ENCODE data around the gene SSH2.
"Not testable (repeated sequence)": the region's sequence is repeated elsewhere in the genome, so short reads cannot be mapped to it uniquely, and the experiment has no call there.

SSH2 gene

DNA sequence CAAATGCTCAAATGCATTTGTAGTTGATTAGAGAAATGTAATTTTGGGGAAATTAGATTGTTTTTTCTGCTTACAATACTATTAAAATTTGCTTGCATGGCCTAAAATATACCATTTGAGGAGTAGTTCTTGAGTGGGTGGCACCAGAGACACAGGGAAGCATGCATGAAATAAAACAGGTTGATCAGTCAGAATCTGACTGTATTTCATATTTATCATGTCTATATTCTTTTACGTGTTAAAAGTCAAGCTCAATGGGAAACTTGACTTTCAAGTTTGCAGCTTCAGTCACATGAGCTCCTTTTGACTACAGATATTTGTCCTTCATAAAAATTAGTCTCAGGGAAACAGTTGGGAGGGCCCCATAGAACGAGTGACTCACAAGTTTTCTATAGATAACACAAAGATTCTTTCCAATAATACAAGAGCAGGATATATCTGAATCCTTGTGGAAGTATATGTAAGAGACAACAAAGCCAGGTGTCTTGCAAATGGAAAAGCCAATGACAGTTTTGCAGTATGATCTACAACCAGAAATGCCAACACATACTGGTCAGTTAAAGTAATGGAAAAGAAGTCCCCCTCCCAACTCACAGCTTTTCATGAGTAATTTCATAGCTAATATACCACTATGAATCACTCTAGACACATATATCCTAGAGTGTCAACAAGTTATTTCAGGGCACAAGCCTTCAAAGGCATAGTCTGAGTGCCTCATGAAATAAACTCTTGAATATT, 265.1 kb downstream of the SSH2 start:
- no peak for DNase-seq (ENCODE audit: low spot score)

DNA sequence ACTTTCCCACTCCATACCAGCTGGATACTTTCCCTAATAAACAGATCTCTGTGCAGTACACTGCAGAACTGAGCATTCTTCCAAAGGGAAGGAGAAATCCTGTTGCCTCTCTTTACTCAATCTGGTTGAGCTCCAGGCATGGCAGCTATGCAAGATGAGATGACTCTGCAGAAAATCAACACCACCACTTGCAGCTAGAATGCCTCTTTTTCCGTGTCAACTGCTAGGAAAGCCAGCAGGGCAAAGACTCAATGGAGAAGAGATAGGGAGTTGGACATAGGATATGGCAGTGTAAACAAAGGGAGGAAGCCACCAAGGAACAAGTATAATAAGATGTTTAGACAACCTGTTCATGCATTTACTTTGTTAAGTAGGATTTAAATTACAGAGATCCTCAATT, 266.9 kb downstream of the SSH2 start:
- DNase-seq (ENCODE audit: low spot score), result no peak

DNA sequence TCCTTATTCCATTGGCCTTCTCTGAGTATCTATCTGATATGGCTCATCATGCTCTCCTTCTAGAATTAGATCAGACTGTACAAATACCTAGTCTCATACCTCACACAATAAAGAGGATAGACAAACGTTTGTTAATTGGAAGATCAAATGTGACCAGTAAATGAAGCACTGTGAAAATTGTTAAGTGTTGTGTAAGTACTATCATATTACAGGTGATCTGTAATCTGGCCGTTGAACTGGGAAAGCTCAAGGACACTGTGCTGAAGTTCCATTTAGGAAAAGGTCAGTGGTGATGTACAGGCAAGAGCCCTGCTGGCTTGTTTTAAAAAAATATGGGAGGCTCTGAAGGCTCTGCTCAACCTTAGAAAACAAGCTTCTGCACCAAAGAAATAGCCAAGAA, 268.8 kb downstream of the SSH2 start:
- DNase-seq (ENCODE audit: low spot score), result no peak

DNA sequence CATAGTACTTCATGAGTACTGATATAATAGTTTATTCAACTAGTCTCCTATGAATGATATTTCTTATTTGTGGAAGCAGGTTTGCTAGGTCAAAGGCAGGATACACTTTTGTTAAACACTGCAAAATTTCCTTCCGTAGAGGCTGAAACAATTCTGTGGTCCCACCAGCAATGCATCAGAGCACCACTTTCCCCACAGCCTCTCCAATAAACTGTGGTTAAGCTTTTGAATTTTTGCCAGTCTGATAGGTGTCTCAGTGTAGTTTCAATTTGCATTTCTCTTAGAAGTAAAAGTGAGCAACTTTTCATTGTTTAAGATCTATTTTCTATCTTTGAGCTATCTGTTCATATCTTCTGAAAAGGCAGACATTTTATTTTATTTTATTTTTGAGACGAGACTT, 270.9 kb downstream of the SSH2 start:
- DNase-seq (ENCODE audit: low spot score), result no peak

DNA sequence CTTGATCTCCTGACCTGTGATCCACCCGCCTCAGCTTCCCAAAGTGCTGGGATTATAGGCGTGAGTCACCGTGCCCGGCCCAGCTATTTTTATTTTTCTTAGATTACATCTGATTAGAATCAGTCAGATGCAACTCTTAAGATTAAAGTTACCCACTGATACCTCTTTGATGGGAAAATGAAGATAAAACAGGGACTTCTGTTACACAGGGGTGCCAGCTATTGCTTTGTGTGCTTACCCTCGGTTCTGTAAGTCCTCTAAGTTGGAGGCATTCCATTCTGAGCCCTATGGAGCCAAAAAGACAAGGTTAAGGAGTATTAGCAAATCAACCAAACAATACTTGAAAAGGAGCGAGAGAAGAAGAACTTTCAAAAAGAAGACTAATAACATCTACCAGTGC, 274.7 kb downstream of the SSH2 start:
- DNase-seq (ENCODE audit: low spot score), result no peak

DNA sequence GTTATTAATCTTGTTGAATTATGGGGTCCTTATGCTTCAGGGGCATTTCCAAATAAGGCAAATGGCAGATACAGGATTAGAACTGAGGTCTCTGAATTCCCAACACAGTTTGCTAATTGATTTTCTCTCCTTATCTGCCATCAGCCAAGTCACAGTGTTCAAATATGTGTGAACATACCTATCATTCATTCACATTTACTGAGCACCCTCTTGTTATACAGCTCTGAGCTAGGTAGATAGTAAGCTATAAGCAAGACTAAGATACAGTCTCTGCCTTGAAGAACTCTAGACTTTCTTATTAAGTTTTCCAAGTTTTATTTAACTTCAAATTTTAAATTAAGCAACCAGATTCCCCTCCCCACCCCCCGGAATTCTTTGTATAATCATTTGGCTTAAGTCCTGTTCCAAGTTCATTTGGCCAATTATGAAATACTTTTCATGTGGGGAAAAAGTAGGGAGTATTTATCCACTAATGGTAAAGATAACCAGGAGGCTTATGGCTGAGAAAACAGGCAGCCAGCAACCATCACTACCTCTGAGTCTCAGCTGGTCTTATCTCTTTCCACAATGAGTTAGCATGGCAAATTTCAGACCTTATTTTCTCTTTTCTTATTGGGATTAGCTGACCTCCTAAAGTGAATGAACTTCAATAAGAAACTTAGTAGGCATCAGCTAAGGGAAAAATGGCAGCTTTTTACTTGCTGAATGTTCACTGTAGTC, 275.9 kb downstream of the SSH2 start:
- DNase-seq (ENCODE audit: low spot score), result no peak

DNA sequence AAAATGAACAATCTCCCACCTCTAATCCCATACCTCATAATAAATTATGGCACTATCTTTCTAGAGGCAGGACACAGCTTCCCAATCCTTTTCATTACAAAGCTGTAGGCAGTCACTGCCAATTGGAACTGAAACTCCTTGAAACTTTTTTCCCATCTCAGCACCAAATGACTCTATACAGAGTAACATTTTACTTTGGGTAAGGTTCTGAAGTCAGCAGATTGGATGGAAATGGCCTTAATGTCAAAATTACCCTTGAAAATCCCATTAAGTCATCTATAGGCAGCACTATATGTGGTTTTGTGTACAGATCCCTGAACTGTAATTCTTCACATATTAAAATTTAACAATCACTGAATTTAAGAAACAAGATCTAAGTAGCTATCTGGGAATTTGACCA, 277.1 kb downstream of the SSH2 start:
- no peak for DNase-seq (ENCODE audit: low spot score)

DNA sequence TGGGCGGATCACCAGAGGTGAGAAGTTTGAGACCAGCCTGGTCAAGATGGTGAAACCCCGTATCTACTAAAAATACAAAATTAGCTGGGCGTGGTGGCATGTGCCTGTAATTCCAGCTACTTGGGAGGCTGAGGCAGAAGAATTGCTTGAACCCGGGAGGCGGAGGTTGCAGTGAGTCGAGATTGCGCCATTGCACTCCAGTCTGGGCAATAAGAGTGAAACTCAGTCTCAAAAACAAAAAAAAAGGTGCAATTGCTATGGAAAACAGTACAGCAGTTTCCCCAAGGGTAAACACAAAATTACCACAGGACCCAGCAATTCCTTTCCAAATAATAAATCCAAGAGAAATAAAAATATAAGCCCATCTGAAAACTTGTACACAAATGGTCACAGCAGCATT, 278.1 kb downstream of the SSH2 start:
- DNase-seq (ENCODE audit: low spot score), result not testable (repeated sequence)

DNA sequence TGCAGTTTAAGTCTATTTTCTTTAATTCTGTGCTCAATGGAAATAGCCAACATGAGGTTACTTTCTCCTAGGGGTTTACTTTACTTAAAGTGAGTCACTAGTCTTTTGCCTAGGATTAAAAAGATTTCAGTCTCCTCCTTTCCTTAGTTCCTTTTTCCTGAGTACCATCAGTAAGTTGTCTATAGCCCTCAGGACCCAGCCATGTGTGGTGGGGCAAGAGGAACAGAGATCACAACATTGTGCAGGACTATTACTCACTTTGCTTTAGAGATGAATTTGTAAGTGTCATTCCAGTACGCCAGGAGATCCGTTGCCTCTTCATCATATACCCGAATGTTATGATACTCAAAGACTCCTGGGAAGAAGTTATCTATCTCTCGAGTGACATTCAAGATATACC, 279.6 kb downstream of the SSH2 start:
- DNase-seq (ENCODE audit: low spot score), result no peak

DNA sequence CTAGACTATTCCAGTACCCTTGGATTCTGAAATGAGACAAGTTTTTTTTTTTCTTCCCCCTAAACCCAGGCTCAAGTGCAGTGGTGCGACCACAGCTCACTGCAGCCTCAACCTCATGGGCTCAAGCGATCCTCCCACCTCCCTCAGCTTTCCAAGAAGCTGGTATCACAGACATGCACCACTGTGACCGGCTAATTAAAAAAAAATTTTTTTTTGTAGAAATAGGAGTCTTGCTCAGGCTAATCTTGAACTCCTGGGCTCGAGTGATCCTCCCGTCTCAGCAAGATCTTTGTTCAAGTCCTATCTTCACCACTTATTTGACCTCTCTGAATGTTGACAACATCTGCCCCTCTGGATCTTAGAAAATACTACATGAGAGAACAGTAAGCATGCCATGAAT, 280.7 kb downstream of the SSH2 start:
- no peak for DNase-seq (ENCODE audit: low spot score)

DNA sequence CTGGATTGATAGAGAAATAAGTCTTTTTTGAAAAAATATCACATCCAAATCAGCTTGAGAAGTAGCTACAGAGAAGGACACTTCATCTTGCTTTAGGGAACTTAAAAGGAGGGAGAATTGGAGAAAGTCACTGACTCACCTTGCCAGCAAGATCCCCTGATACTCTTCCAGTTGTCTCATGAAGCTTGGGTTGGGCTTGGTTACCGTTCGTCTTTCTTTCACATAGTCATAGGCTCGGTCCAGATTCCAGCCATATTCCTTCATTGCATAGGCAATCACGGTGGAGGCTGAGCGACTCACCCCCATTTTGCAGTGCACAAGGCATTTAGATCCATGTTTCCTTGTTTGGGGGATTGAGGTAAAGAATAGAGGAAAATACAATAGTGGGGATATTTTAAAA, 282.0 kb downstream of the SSH2 start:
- DNase-seq (ENCODE audit: low spot score), result no peak

DNA sequence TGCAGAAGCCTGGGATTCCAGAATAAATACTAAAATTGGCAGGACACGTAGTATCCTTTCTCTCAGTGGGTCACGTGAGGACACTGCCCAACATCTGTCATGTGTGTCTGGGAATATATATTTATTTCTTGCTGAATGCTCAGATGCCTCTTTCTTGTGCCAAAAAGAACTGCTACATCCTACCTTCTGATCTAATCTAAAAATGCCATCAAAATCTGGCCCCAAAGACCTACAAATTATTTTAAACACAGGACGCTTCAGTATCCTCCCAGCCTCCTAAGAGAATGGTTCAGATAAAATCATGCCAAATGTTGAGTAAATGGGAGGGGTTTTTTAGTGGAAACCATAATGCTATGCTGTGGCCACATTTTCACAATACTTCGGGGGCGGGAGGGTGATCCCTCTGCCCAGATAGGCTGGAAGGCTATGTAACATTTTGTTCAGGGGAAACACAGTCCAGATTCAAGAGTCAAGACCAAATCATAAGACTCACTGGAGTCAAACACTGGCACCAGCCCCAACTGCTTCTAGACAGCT, 284.4 kb downstream of the SSH2 start:
- no peak for DNase-seq (ENCODE audit: low spot score)

DNA sequence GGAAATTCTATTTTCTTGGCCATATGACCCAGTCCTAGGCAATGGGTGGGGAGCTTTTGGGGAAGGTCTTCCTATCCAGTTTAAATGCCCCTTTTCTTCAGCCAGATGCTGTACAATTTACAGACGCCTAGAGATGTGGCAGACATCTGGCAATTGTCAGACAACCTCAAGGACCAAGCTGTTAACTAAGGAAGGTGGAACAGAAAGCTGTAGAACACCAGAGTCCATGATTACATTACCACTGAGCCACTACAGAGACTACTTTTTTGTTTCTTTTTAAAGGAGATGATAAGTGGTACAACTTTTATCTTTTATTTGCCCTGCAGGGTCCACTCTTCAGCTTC, 286.2 kb downstream of the SSH2 start:
- no peak for DNase-seq (ENCODE audit: low spot score)

DNA sequence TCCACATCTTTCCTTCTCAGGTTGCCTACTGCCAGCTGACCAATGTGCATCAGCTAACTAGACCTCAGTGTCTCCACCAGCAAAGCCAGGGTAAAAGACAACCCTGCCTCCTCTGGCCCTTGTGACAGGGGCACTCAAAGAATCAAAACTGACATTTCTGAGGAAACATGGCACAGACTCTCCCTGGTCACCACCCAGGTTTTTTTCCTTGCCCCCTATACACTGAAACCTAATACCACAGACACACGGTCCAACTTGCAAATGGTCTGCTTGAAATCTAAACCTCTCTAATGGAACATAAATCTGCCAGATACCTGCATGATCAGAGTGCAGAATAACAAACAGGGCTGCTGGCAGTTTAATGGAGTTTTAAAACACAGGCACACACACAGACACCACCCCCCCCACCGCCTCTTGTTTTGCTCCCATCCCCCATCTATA, 287.8 kb downstream of the SSH2 start:
- no peak for DNase-seq (ENCODE audit: low spot score)

DNA sequence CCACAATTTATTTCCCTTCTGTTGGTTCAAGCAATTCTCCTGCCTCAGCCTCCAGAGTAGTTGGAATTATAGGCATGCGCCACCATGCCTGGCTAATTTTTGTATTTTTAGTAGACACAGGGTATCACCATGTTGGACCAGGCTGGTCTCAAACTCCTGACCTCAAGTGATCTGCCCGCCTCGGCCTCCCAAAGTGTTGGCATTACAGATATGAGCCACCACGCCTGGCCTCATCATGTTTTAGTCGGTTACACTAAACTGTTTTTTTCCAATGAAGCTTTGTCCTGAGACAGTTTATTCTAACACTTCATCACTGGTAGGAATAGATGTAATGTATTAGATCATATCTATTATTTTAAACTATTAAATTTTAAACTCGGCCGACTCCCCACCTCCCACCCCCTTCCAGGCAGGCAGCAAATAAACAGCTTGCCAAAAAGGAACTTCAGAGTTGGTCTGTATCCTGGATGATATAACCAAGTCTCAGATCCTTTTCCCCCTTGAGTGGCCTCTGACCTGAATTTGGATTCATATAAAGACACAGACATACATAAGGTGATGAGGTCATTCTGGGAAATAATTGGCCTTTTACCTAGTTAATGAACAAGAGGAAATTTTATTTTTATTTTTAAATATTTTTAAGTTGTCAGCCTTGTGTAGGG, 288.9 kb downstream of the SSH2 start:
- no peak for DNase-seq (ENCODE audit: low spot score)

DNA sequence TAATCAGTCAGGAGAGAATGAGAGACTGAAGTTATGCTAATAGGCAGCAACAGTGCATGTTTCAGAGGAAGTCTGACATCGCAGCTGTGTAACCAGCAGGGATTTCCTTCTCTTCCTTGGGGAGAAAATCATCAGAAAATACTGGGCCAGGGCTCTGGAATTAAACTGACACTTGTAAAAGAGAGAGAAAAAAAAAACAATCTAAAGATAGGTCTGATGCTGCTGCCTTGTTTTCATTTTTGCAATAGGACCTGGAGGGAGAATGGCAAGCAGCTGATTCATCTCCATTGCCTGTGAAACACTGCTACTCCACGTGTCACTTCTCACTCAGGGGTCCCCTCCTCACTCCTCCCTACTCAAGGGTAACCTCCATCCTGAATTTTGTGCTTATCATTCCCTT, 289.6 kb downstream of the SSH2 start:
- no peak for DNase-seq (ENCODE audit: low spot score)

DNA sequence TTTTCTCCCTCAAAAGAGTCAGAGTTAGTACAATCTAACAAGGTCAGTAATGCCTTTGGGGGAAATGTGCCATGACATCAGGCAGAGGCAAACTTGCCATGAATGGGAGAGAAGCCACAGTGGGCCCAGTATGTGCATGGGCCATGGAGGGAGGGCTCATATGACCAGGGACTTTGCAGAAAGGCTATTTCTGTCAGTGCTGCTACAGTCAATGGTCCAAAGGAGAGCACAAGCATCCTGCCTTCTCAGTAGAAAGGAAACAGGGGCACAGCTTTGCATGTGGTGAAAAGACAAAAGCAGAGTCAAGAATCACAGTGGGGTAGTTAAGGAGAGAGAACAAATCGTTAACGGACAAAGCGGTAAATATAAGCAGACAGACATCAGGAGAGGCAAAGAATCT, 296.1 kb downstream of the SSH2 start:
- DNase-seq (ENCODE audit: low spot score), result no peak

DNA sequence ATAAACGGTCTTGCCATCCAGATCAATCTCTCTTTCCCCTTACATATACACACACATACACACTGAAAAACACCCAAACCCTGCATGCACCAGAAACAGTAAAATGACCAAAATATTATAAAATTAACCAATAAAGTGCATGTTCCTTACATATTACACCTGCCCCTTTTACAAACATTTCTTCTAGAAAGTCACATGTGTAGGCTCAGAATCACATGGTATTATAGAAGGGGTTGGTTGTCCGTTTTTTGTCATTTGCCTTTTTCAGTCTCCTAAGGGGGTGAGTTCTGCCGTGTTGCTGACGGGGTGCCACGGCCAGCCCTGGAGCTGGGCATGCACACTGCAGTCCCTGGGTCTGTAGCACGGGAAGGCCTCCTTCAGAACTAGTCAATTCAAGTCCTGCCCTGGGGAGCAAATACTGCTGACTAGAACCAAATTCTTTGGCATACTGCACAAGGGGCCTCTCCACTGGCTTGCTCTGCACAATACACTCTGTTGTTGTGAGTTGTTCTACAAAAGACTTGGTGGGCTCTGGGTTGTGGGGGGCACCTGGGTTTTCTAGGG, 299.3 kb downstream of the SSH2 start:
- DNase-seq (ENCODE audit: low spot score), result no peak

DNA sequence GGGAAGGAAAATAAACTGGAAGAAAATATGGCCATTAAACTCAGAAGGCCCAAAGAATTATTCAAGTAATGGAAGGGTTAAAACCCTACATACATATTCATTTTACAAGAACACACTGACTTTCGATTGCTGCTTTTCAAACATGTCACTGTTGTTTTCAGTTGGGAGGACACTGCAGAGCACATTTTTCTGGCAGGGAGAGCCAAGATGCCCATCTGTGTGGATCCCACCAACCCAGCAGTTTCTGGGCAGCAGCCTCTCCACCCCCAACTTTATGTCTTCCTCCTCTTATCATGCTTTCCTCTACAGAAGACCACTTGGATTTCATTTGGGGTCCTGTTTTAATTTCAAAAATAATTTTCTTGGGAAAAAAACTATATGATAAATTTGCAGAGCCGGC, 300.2 kb downstream of the SSH2 start:
- no peak for DNase-seq (ENCODE audit: low spot score)

DNA sequence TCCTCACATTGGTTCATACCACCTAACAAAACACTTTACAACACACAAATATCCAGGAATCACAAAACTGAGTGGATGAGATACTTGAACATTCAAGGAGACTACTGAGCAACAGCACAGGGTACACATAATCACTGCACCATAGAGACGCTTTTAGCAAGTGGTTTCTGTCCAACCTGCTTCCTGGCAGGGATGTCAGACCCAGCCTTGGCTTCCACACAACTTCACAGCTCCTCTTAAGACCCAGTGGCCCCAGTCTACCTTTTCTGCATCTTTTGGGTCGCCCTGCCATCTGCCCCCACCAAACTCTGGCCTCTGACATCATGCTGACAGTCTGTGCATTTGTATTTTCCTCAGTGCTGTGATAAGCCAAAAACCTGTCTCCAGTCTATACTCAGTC, 301.4 kb downstream of the SSH2 start:
- DNase-seq (ENCODE audit: low spot score), result no peak

DNA sequence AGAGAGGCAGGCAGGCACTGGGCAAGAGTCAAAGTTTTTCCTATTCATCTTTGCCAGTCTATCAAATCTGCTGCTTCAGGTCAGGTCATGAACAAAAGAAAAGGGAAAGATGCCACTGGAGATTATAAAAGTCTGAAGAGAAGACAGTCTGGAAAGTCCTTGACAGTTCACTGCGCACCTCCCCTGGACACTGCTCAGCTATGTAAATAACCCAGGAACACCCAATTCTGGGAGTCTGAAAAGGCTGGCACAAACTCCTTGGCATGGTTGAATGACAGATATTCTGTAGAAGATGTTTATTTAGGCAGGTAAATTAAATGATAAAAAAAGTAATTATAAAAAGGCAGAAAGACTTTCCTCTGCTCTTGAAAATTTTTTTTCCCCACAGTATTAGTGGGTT, 302.1 kb downstream of the SSH2 start:
- no peak for DNase-seq (ENCODE audit: low spot score)

DNA sequence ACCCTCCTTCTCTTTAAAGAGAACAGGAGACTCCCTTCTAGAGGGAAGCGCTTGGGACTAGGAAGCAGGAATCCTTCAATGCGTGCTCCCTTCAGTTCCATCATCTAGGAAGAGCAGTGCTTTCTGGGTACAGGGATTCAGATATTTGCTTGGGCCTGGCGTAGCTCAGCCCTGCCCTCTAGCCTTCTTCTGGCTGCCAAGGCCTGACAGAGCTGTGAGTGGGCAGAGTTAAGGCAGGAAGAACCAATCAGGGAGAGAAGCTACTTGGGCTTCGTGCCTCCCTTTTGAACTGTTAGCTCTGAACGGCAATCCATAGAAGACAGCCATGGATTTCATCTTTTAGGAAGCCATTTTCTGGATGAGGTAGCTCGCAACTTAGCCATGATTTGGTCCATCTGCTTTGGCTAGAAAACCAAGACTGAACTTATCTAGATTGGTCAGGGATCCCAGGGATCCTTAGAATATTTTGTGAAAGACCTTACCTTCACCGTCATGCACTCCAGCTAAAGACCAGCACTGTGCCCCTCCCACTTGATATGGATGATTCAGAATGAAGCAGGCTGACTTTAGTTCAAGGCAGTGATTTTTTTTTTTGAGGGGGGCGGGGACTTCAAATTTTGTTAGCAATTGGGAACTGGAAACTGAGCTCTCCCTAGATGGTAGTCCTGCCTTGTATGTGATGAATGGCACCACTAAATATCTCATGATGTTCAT, 304.8 kb downstream of the SSH2 start:
- no peak for DNase-seq (ENCODE audit: low spot score)

Measured in germinal center (tissue), 1 donor.